Keratinocyte (primary cell): Measurements from ENCODE around the gene PLEKHD1. TPM values are rescaled to one million over a fixed set of nuclear protein-coding genes. Genes with fewer than 3 reads are reported as not detected.

ENCODE experiments used
- DNase-seq: peaks from one replicate; pipeline ENCODE4 v3.0.0-alpha.2; 2011; ENCODE audit warnings: low read depth, missing footprints, low spot score
- FAIRE-seq: peaks from 2 replicates; lab custom pipeline; 2011; peaks lifted over from hg19 to GRCh38; lab: Jason Lieb, UNC
- H2AFZ ChIP-seq: 2 replicates; pipeline ENCODE4 v1.6.0; 2012; ENCODE audit warnings: low read length, control low read depth, inconsistent platforms; ENCODE audit not compliant: control insufficient read depth
- H3K27ac ChIP-seq: 2 replicates; pipeline ENCODE4 v1.5.1; 2011; ENCODE audit warnings: low read length; ENCODE audit not compliant: control insufficient read depth, insufficient read depth
- H3K27me3 ChIP-seq: 3 replicates; pipeline ENCODE4 v1.6.0; 2011; ENCODE audit warnings: low read length; ENCODE audit not compliant: control insufficient read depth, insufficient read depth; ENCODE audit errors: extremely low read depth
- H3K36me3 ChIP-seq, 2 experiments: 2 replicates in 1 of 2; 3 replicates in 1 of 2; pipeline ENCODE4 v1.5.1; 2011; ENCODE audit warnings: low read length in 2 of 2, mild to moderate bottlenecking in 1 of 2; ENCODE audit not compliant: control insufficient read depth in 2 of 2, insufficient read depth in 2 of 2; ENCODE audit errors: extremely low read depth in 1 of 2
- H3K4me1 ChIP-seq: 3 replicates; pipeline ENCODE4 v1.5.1; 2011; ENCODE audit warnings: low read length; ENCODE audit not compliant: control insufficient read depth, insufficient read depth; ENCODE audit errors: extremely low read depth
- H3K4me2 ChIP-seq: 3 replicates; pipeline ENCODE4 v1.6.0; 2011; ENCODE audit warnings: low read depth, low read length; ENCODE audit not compliant: control insufficient read depth, insufficient read depth; ENCODE audit errors: extremely low read depth
- H3K4me3 ChIP-seq, 3 experiments: fragments of 200-600 bp in 1 of 3; sonication (generic) in 1 of 3; 2 replicates in 2 of 3; 3 replicates in 1 of 3; pipeline ENCODE4 v1.5.1; 2011 to 2016; ENCODE audit warnings: low read length in 3 of 3, mild to moderate bottlenecking in 3 of 3, control low read depth in 2 of 3, inconsistent platforms in 1 of 3, low read depth in 1 of 3, mixed read lengths in 1 of 3, mixed run types in 1 of 3, moderate library complexity in 1 of 3; ENCODE audit not compliant: control insufficient read depth in 2 of 3, insufficient read depth in 2 of 3; ENCODE audit errors: extremely low read depth in 1 of 3
- H3K79me2 ChIP-seq: 2 replicates; pipeline ENCODE4 v1.6.0; 2012; ENCODE audit warnings: low read length; ENCODE audit not compliant: control insufficient read depth, insufficient read depth
- H3K9ac ChIP-seq: 3 replicates; pipeline ENCODE4 v1.6.0; 2011; ENCODE audit warnings: low read length; ENCODE audit not compliant: control insufficient read depth, insufficient read depth; ENCODE audit errors: extremely low read depth
- H3K9me1 ChIP-seq: 3 replicates; pipeline ENCODE4 v1.6.0; 2011; ENCODE audit warnings: low read length; ENCODE audit not compliant: control insufficient read depth, insufficient read depth; ENCODE audit errors: extremely low read depth
- H3K9me3 ChIP-seq: 2 replicates; pipeline ENCODE4 v1.5.1; 2012; ENCODE audit warnings: low read depth, low read length; ENCODE audit not compliant: control insufficient read depth
- H4K20me1 ChIP-seq: 3 replicates; pipeline ENCODE4 v1.6.0; 2011; ENCODE audit warnings: low read length; ENCODE audit not compliant: control insufficient read depth, insufficient read depth; ENCODE audit errors: extremely low read depth
- CTCF ChIP-seq, 3 experiments: IDR thresholded peaks in 1 of 3; conservative IDR thresholded peaks in 1 of 3; optimal IDR thresholded peaks in 1 of 3; 2 replicates in 2 of 3; 3 replicates in 1 of 3; pipeline versions ENCODE3 to v1.5.1; 2011; ENCODE audit warnings: low read length in 3 of 3, mild to moderate bottlenecking in 3 of 3, moderate library complexity in 2 of 3, control low read depth in 1 of 3, inconsistent platforms in 1 of 3; ENCODE audit not compliant: insufficient read depth in 2 of 3; ENCODE audit errors: extremely low read depth in 1 of 3
- EZH2 ChIP-seq: IDR thresholded peaks from one replicate; pipeline ENCODE4 v1.6.1; 2012; ENCODE audit warnings: inconsistent platforms, mild to moderate bottlenecking, low read length, moderate library complexity
- dilution Hi-C: fragments of 300-500 bp; cut with MboI; formaldehyde crosslinking; loops from one replicate; pipeline ENCODE4 v1.7.0; 2020; ENCODE audit warnings: low sequenced_read_pairs; ENCODE audit not compliant: extremely low pct_ligation_motif_present
- polyA plus RNA-seq, 5 experiments: library from polyadenylated mRNA; depleted of rRNA in 3 of 5; stranded (reverse) in 3 of 5; stranded (forward) in 1 of 5; unstranded in 1 of 5; fragments of >200 nt; gene quantifications; 1 replicate in 1 of 5; 2 replicates in 3 of 5; 3 replicates in 1 of 5; pipeline versions ENCODE4 v1.2.1 to v1.2.3, GENCODE V29; 2011 to 2012; ENCODE audit warnings: missing spikeins in 2 of 5, low read depth in 1 of 5, low replicate concordance in 1 of 5

Gene PLEKHD1
- polyA plus RNA-seq, 1 donor (not counting 4 experiments of a cell fraction or from before 2014, with no cell fraction given): 0.01 TPM

DNA sequence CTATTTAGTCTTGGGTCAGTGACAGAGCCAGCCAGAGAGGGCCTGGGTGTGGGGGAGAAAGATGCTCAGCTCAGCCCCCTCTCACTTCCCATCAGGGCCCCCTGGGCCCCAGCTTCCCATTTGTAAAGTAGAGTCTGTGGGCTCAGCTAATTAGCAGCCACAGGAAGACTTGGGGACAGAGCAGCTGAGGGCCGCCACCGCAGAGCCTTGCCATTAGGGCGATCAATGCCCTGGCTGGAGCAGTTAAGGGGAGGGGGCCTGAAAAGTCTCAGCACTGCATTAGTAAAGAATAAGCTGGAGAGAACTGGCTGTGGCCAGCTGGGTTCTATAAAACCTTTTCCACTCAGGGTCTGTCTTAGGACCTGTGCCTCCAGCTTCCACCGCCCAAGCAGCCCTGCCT is 2.7 kb downstream of the PLEKHD1 start:
- Histone ChIP-seq H3K27me3 (peaks cover 70% of the 10 kb centered on the region), H3K27ac (no peak overlapping the region), H3K36me3 (no peaks in the 10 kb centered on the region), H3K9me3 (no peaks in the 10 kb centered on the region), H4K20me1 (peaks cover 2% of the 10 kb centered on the region), H3K4me2 (no peak overlapping the region), H3K9me1 (no peaks in the 10 kb centered on the region), H3K9ac (no peak overlapping the region), H3K4me3 (no peak overlapping the region), H3K4me1 (no peaks in the 10 kb centered on the region), H2AFZ (no peak overlapping the region), H3K79me2 (no peaks in the 10 kb centered on the region)
- dilution Hi-C loops: no loop called here
- FAIRE-seq: no peak
- no peak for DNase-seq
- TF ChIP-seq CTCF (optimal IDR thresholded peaks at IDR 0.05 in 1 of 3, IDR thresholded peaks at IDR 0.05 in 1 of 3, conservative IDR thresholded peaks at IDR 0.05 in 1 of 3; ENCODE audit: extremely low read depth in 1 of 3, insufficient read depth in 2 of 3, low read length in 3 of 3): no peak
- TF ChIP-seq EZH2: no peak

- H3K27ac ChIP-seq: no peak overlapping the region
- no peaks in the 10 kb centered on the region for H3K9me1 ChIP-seq
- H4K20me1 ChIP-seq: no peaks in the 10 kb centered on the region
- H3K9ac ChIP-seq: no peak overlapping the region
- no peak overlapping the region for H2AFZ ChIP-seq
- H3K36me3 ChIP-seq: no peaks in the 10 kb centered on the region
- H3K27me3 ChIP-seq: peaks cover 69% of the 10 kb centered on the region
- no peaks in the 10 kb centered on the region for H3K79me2 ChIP-seq
- H3K4me1 ChIP-seq: no peaks in the 10 kb centered on the region
- FAIRE-seq (no peak), DNase-seq (no peak)
- TF ChIP-seq CTCF (optimal IDR thresholded peaks at IDR 0.05 in 1 of 3, IDR thresholded peaks at IDR 0.05 in 1 of 3, conservative IDR thresholded peaks at IDR 0.05 in 1 of 3; ENCODE audit: extremely low read depth in 1 of 3, insufficient read depth in 2 of 3, low read length in 3 of 3): no peak
- no peak for TF ChIP-seq EZH2
- H3K9me3 ChIP-seq: no peaks in the 10 kb centered on the region
- dilution Hi-C loops: no loop called here
- no peak overlapping the region for H3K4me3 ChIP-seq
- H3K4me2 ChIP-seq: no peak overlapping the region
These were observed 3.2 kb downstream of the PLEKHD1 start for GRCh38 chr14:69487771-69488170.
